Glutamatergic neuron (in vitro differentiated cells): Measurements from ENCODE around the gene KIT. TPM values are rescaled to one million over a fixed set of nuclear protein-coding genes. Genes with fewer than 3 reads are reported as not detected.

Experiments used
- DNase-seq: peaks from one replicate; pipeline ENCODE4 v3.0.0; 2022
- H3K27ac Mint-ChIP-seq: one replicate; pipeline ENCODE4 v1.8.0; 2020; ENCODE audit warnings: mild to moderate bottlenecking, mixed read lengths, inconsistent platforms; ENCODE audit not compliant: unreplicated experiment
- H3K27me3 Mint-ChIP-seq: one replicate; pipeline ENCODE4 v1.8.0; 2020; ENCODE audit warnings: mild to moderate bottlenecking, moderate library complexity, mixed read lengths, inconsistent platforms; ENCODE audit not compliant: unreplicated experiment
- H3K36me3 Mint-ChIP-seq: one replicate; pipeline ENCODE4 v1.8.0; 2020; ENCODE audit warnings: mild to moderate bottlenecking, mixed read lengths, inconsistent platforms; ENCODE audit not compliant: unreplicated experiment
- H3K4me1 Mint-ChIP-seq: one replicate; pipeline ENCODE4 v1.8.0; 2020; ENCODE audit warnings: mild to moderate bottlenecking, low read depth, mixed read lengths, inconsistent platforms; ENCODE audit not compliant: unreplicated experiment
- H3K4me3 Mint-ChIP-seq: one replicate; pipeline ENCODE4 v1.8.0; 2020; ENCODE audit warnings: mild to moderate bottlenecking, mixed read lengths, inconsistent platforms; ENCODE audit not compliant: unreplicated experiment
- H3K9me3 Mint-ChIP-seq: one replicate; pipeline ENCODE4 v1.8.0; 2020; ENCODE audit warnings: mild to moderate bottlenecking, moderate library complexity, mixed read lengths, inconsistent platforms; ENCODE audit not compliant: unreplicated experiment
- total RNA-seq: library from RNA; stranded (reverse); fragmentation: NEBNext Ultra II Directional; extraction: Animal tissue kit (Norgen Biotek cat#: 25700); gene quantifications from one replicate; pipeline ENCODE4 v1.2.1, GENCODE V29; 2021; ENCODE audit not compliant: unreplicated experiment
- TF ChIP-seq, protein P1 (sequence below): fragments of 200-600 bp; sonication (generic); IDR thresholded peaks from one replicate; pipeline ENCODE4 v1.5.0; 2021; ENCODE audit not compliant: partially characterized antibody, unreplicated experiment

Gene KIT
- total RNA-seq, 1 donor from 2014 or later = 3.0 TPM

DNA sequence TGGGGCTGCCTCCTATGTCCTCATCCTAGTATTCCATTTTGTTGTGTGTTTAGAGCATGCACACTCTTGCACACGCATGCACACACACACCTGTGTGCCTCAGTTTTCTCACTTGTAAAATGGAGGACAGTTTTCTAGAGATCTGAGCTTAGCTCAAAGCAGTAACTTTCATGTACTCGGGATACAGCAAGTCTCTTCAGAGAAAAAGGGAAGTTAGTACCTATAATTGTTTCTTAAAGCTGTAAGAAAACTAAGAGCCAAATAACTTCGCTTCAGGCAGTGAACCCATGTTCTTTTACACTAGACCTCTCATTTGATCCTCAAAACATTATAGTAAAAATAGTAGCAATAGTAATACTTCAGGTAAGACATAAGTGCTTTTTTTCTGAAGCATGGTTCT lies 49.6 kb downstream of the KIT start:
- DNase-seq = no peak
- Mint-ChIP-seq H3K27me3 (no peaks in the 10 kb centered on the region), H3K27ac (no peak overlapping the region), H3K36me3 (no peaks in the 10 kb centered on the region), H3K4me1 (no peaks in the 10 kb centered on the region), H3K4me3 (no peak overlapping the region), H3K9me3 (peaks cover 2% of the 10 kb centered on the region)
- TF ChIP-seq, protein P1, sequence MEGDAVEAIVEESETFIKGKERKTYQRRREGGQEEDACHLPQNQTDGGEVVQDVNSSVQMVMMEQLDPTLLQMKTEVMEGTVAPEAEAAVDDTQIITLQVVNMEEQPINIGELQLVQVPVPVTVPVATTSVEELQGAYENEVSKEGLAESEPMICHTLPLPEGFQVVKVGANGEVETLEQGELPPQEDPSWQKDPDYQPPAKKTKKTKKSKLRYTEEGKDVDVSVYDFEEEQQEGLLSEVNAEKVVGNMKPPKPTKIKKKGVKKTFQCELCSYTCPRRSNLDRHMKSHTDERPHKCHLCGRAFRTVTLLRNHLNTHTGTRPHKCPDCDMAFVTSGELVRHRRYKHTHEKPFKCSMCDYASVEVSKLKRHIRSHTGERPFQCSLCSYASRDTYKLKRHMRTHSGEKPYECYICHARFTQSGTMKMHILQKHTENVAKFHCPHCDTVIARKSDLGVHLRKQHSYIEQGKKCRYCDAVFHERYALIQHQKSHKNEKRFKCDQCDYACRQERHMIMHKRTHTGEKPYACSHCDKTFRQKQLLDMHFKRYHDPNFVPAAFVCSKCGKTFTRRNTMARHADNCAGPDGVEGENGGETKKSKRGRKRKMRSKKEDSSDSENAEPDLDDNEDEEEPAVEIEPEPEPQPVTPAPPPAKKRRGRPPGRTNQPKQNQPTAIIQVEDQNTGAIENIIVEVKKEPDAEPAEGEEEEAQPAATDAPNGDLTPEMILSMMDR = no peak

DNA sequence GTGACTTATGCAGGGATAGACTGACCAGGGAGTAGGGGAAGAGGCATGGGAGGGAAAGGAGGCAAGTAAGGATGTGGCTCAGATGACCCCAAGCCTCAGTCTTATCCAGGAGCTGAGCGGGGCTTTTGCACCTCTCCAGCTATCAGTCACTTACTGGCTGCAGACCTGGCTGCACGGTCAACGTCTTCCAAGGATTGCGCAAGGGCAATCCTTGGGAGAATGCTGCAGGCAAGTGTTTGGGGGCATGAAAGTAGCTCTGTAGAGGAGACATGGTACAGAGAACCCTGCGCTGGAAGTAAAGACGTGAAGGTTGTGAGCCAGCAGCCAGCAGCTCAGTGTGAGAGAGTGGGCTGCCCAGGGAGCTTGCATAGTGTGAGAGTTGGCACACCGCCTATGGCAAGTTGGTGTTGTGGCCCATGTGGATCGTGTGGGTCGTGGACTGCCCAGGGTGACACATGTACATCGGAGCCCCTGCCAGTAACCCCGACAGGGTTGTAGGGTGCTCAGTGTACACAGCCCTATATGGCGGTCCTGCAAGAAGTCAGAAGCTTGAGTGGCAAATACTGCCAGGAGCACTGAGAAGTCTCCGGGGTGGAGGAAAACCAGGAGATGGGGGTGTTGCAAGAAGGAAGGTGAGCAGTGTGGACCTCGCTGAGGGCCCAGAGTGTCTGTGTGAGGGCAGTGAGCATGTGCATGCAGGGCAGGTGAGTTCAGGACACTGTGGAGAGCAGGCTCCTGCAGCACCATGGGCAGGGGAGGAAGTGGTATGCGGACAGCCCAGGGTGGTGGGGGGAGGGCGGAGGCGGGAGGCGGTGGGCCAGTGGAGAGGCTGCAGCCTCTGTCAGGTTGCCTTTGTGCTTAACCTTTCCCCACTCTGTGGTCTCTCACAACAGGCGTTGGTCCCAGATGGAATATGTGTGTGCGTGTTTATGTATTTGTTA lies 50.9 kb downstream of the KIT start:
- Mint-ChIP-seq H3K36me3 (no peaks in the 10 kb centered on the region), H3K4me1 (no peaks in the 10 kb centered on the region), H3K4me3 (no peak overlapping the region), H3K9me3 (peaks cover 2% of the 10 kb centered on the region), H3K27me3 (no peaks in the 10 kb centered on the region), H3K27ac (no peak overlapping the region)
- TF ChIP-seq, protein P1 = no peak
- DNase-seq = no peak

DNA sequence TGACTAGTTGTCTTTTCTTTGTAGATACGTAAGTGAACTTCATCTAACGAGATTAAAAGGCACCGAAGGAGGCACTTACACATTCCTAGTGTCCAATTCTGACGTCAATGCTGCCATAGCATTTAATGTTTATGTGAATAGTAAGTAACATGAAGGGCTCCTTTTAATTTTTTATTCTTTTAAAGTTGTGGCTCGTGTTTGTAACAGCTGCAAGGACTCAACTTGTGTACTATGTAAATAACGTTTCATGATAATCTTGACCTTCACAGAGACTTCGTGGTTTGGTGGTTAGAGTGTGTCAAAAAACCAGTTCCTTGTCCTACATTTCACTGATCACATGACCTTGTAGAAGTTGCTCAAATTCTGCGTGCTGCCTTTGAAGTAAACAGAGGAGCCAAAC lies 51.6 kb downstream of the KIT start:
- DNase-seq = no peak
- Mint-ChIP-seq H3K27me3 (no peaks in the 10 kb centered on the region), H3K27ac (no peak overlapping the region), H3K4me1 (no peaks in the 10 kb centered on the region), H3K4me3 (no peak overlapping the region), H3K9me3 (peaks cover 2% of the 10 kb centered on the region), H3K36me3 (no peaks in the 10 kb centered on the region)
- TF ChIP-seq, protein P1 = no peak

DNA sequence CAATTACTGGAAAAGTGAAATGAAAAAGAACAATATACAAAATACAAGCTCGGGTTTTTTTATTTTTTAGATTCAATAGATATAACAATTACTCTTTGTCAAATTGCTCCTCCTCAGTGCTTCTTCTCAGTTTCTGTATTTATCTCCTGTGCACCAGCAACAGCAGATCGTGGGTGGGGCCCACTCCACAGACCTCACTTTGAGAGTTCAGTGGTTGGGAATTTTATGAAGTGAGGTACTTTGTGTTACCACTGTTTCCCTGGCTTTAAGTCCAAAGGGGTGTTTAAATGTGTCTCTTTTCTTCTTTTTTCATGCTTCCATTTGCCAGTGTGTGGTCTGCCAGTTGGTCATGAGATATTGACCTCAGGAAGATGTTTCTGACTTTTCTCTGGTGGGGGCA lies 54.4 kb downstream of the KIT start:
- TF ChIP-seq, protein P1 = no peak
- no peak overlapping the region for H3K4me3 Mint-ChIP-seq
- H3K4me1 Mint-ChIP-seq = no peaks in the 10 kb centered on the region
- DNase-seq = no peak
- H3K27ac Mint-ChIP-seq = no peak overlapping the region
- no peaks in the 10 kb centered on the region for H3K36me3 Mint-ChIP-seq
- H3K9me3 Mint-ChIP-seq = peaks cover 2% of the 10 kb centered on the region
- H3K27me3 Mint-ChIP-seq = no peaks in the 10 kb centered on the region

DNA sequence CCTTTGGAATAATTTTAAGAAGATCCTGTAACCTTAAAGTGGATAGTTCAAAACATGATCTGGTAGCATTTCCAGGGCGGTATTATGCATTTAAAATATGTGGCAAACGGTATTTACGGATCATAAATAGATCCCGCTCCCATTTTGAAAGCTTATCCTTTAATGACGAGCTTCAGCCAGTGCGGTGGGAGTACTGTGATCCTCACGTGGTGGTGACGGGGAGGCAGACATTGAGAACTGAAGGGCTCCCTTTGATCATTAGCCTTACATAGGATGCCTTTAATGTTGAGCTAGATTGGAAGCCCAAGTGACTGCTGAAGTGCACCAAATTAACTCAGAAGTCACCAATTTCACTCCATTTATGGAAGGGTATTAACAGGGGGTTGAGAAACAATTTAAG lies 56.9 kb downstream of the KIT start:
- Mint-ChIP-seq H3K4me1 (no peaks in the 10 kb centered on the region), H3K4me3 (no peak overlapping the region), H3K36me3 (no peaks in the 10 kb centered on the region), H3K27me3 (no peaks in the 10 kb centered on the region), H3K27ac (no peak overlapping the region), H3K9me3 (no peaks in the 10 kb centered on the region)
- DNase-seq = no peak
- TF ChIP-seq, protein P1 = no peak
